ENCODE results near the gene XRN2.

- no peak for TF ChIP-seq GATA2 (IDR thresholded peaks at IDR 0.05; ENCODE audit: low read depth, low read length)
- TF ChIP-seq GATA3 (IDR thresholded peaks at IDR 0.05; ENCODE audit: low read depth, low read length): no peak
Measured at GRCh38 chr20:21389368-21389767, 86.2 kb downstream of the XRN2 start.
